Mesenchymal stem cell (in vitro differentiated cells and primary cell): Measurements from ENCODE around the gene TGM1.
A peak's percentile ranks its signal among the peaks of the same experiment; 100 is the strongest.
"Not testable (repeated sequence)": the region's sequence is repeated elsewhere in the genome, so short reads cannot be mapped to it uniquely, and the experiment has no call there.

Experiments used
- DNase-seq: peaks from one replicate; pipeline ENCODE4 v3.0.0-alpha.2; 2013
- H2AFZ ChIP-seq: one replicate; pipeline ENCODE4 v1.6.1; 2013; ENCODE audit warnings: low read depth, mild to moderate bottlenecking, control low read depth, inconsistent platforms, low read length, moderate library complexity
- H2AK5ac ChIP-seq: 2 replicates; pipeline ENCODE4 v1.6.1; 2013; ENCODE audit warnings: low read length, moderate library complexity, mild to moderate bottlenecking, inconsistent platforms; ENCODE audit not compliant: severe bottlenecking
- H2BK120ac ChIP-seq: one replicate; pipeline ENCODE4 v1.6.1; 2013; ENCODE audit warnings: low read depth, mild to moderate bottlenecking, inconsistent platforms, low read length, moderate library complexity
- H2BK12ac ChIP-seq, 2 experiments: one replicate each; pipeline ENCODE4 v1.6.1; 2013; ENCODE audit warnings: inconsistent platforms in 2 of 2, low read length in 2 of 2, mild to moderate bottlenecking in 2 of 2, moderate library complexity in 2 of 2, control low read depth in 1 of 2
- H2BK15ac ChIP-seq: one replicate; pipeline ENCODE4 v1.6.1; 2013; ENCODE audit warnings: mild to moderate bottlenecking, low read depth, inconsistent platforms; ENCODE audit not compliant: poor library complexity, severe bottlenecking
- H2BK5ac ChIP-seq: 2 replicates; pipeline ENCODE4 v1.6.1; 2013; ENCODE audit warnings: low read depth, mild to moderate bottlenecking, low read length, control low read depth, inconsistent platforms; ENCODE audit not compliant: poor library complexity, severe bottlenecking
- H3K14ac ChIP-seq, 2 experiments: one replicate each; pipeline ENCODE4 v1.6.1; 2013; ENCODE audit warnings: inconsistent platforms in 2 of 2, low read length in 2 of 2, control low read depth in 1 of 2, mild to moderate bottlenecking in 1 of 2, moderate library complexity in 1 of 2
- H3K18ac ChIP-seq, 2 experiments: one replicate each; pipeline ENCODE4 v1.6.1; 2013; ENCODE audit warnings: inconsistent platforms in 2 of 2, low read length in 2 of 2, control low read depth in 1 of 2, low read depth in 1 of 2, mild to moderate bottlenecking in 1 of 2
- H3K23ac ChIP-seq, 2 experiments: one replicate each; pipeline ENCODE4 v1.6.1; 2013; ENCODE audit warnings: inconsistent platforms in 2 of 2, low read length in 2 of 2, mild to moderate bottlenecking in 2 of 2, moderate library complexity in 2 of 2, control low read depth in 1 of 2
- H3K27ac ChIP-seq: 2 replicates; pipeline ENCODE4 v1.5.1; 2013; ENCODE audit warnings: mild to moderate bottlenecking, moderate library complexity, low read length, control low read depth, inconsistent platforms; ENCODE audit not compliant: poor library complexity, severe bottlenecking
- H3K27me3 ChIP-seq, 2 experiments: 2 replicates each; pipeline versions ENCODE4 v1.6.1 to v1.7.0; 2013; ENCODE audit warnings: low read length in 2 of 2, mild to moderate bottlenecking in 2 of 2, moderate library complexity in 2 of 2, control low read depth in 1 of 2, inconsistent platforms in 1 of 2; ENCODE audit not compliant: control insufficient read depth in 1 of 2, insufficient read depth in 1 of 2
- H3K36me3 ChIP-seq, 2 experiments: 2 replicates each; pipeline versions ENCODE4 v1.6.1 to v1.7.0; 2013; ENCODE audit warnings: low read length in 2 of 2, control low read depth in 1 of 2, inconsistent platforms in 1 of 2, low read depth in 1 of 2, mild to moderate bottlenecking in 1 of 2; ENCODE audit not compliant: insufficient read depth in 2 of 2, control insufficient read depth in 1 of 2
- H3K4ac ChIP-seq, 2 experiments: one replicate each; pipeline ENCODE4 v1.6.1; 2013; ENCODE audit warnings: inconsistent platforms in 2 of 2, low read length in 2 of 2, mild to moderate bottlenecking in 2 of 2, moderate library complexity in 2 of 2, control low read depth in 1 of 2, low read depth in 1 of 2
- H3K4me1 ChIP-seq: 2 replicates; pipeline ENCODE4 v1.6.1; 2013; ENCODE audit warnings: low read depth, low read length, control low read depth; ENCODE audit not compliant: control insufficient read depth, insufficient read depth
- H3K4me2 ChIP-seq: 2 replicates; pipeline ENCODE4 v1.6.1; 2013; ENCODE audit warnings: low read length, mild to moderate bottlenecking, inconsistent platforms; ENCODE audit not compliant: poor library complexity, severe bottlenecking
- H3K4me3 ChIP-seq, 2 experiments: 2 replicates each; pipeline versions ENCODE4 v1.5.1 to v1.7.0; 2013; ENCODE audit warnings: low read length in 2 of 2, mild to moderate bottlenecking in 2 of 2, control low read depth in 1 of 2, low read depth in 1 of 2; ENCODE audit not compliant: insufficient read depth in 1 of 2
- H3K79me1 ChIP-seq: replicated peaks from 2 replicates; pipeline ENCODE4 v1.6.1; 2013; ENCODE audit warnings: mild to moderate bottlenecking, control low read depth, low read length, inconsistent platforms; ENCODE audit not compliant: poor library complexity, severe bottlenecking
- H3K9ac ChIP-seq: 2 replicates; pipeline ENCODE4 v1.7.0; 2013; ENCODE audit warnings: mild to moderate bottlenecking, low read length, moderate library complexity
- H3K9me3 ChIP-seq: 2 replicates; pipeline ENCODE4 v1.7.0; 2013; ENCODE audit warnings: mild to moderate bottlenecking, low read length; ENCODE audit not compliant: control insufficient read depth
- H4K8ac ChIP-seq: one replicate; pipeline ENCODE4 v1.6.1; 2013; ENCODE audit warnings: inconsistent platforms, mild to moderate bottlenecking, low read length, moderate library complexity
- H4K91ac ChIP-seq: one replicate; pipeline ENCODE4 v1.6.1; 2013; ENCODE audit warnings: mild to moderate bottlenecking, low read length, inconsistent platforms
- WGBS: methylation state at CpG from one replicate; pipeline ENCODE4 v1.1.7; 2013; ENCODE audit warnings: mixed read lengths; 5-methylcytosine and 5-hydroxymethylcytosine counted together

TGM1 gene

GRCh38 chr14:24228902-24229301, 34.1 kb downstream of the TGM1 start:
- Histone ChIP-seq H2BK15ac (no peak overlapping the region), H3K36me3 (peaks cover 9 to 38% of the 10 kb centered on the region in 2 experiments), H2BK5ac (no peak overlapping the region), H3K4me2 (no peak overlapping the region), H2BK12ac (no peak overlapping the region), H3K4me3 (no peak overlapping the region), H2AK5ac (no peak overlapping the region), H3K23ac (no peak overlapping the region), H3K14ac (no peak overlapping the region), H3K79me1 (peaks cover 5% of the 10 kb centered on the region), H3K4me1 (peaks cover 14% of the 10 kb centered on the region), H4K91ac (no peak overlapping the region), H2AFZ (no peak overlapping the region), H3K27me3 (no peaks in the 10 kb centered on the region), H3K4ac (no peak overlapping the region), H3K18ac (no peak overlapping the region), H3K9me3 (no peaks in the 10 kb centered on the region), H2BK120ac (no peak overlapping the region), H3K9ac (no peak overlapping the region), H4K8ac (no peak overlapping the region), H3K27ac (no peak overlapping the region)
- DNase-seq, result no peak
- 55% methylated on average over 1 of the region's 1 CpG for WGBS

GRCh38 chr14:24226473-24226872, 36.5 kb downstream of the TGM1 start:
- Histone ChIP-seq H2AFZ (no peak overlapping the region), H4K91ac (no peak overlapping the region), H2BK120ac (no peak overlapping the region), H3K4ac (no peak overlapping the region), H2BK5ac (no peak overlapping the region), H3K4me2 (no peak overlapping the region), H4K8ac (no peak overlapping the region), H3K23ac (no peak overlapping the region), H2BK12ac (no peak overlapping the region), H3K27me3 (no peaks in the 10 kb centered on the region), H3K18ac (no peak overlapping the region), H3K4me3 (no peak overlapping the region), H3K79me1 (peaks cover 3% of the 10 kb centered on the region), H3K14ac (no peak overlapping the region), H2AK5ac (no peak overlapping the region), H3K9me3 (no peaks in the 10 kb centered on the region), H2BK15ac (no peak overlapping the region), H3K27ac (no peak overlapping the region), H3K9ac (no peak overlapping the region), H3K36me3 (peaks cover 9 to 38% of the 10 kb centered on the region in 2 experiments), H3K4me1 (peaks cover 8% of the 10 kb centered on the region)
- DNase-seq, result no peak
- no CpG with 5 or more reads among the region's 1 CpG for WGBS

- no peak overlapping the region for H3K4me3 ChIP-seq
- no peak overlapping the region for H3K23ac ChIP-seq
- H3K4me2 ChIP-seq, result no peak overlapping the region
- DNase-seq, result peak; percentile 40
- H2BK12ac ChIP-seq, result no peak overlapping the region
- no peaks in the 10 kb centered on the region for H3K9me3 ChIP-seq
- H4K8ac ChIP-seq, result no peak overlapping the region
- 45% methylated on average over 7 of the region's 7 CpGs for WGBS
- H4K91ac ChIP-seq, result no peak overlapping the region
- H2BK5ac ChIP-seq, result no peak overlapping the region
- H2AK5ac ChIP-seq, result no peak overlapping the region
- H3K27me3 ChIP-seq, result no peaks in the 10 kb centered on the region
- H3K4ac ChIP-seq, result no peak overlapping the region
- H2AFZ ChIP-seq, result no peak overlapping the region
- H3K36me3 ChIP-seq, result peaks cover 9 to 37% of the 10 kb centered on the region in 2 experiments
- peaks cover 5% of the 10 kb centered on the region for H3K4me1 ChIP-seq
- H2BK15ac ChIP-seq, result no peak overlapping the region
- H3K9ac ChIP-seq, result peak overlapping the region; percentile 1
- H3K79me1 ChIP-seq, result peaks cover 3% of the 10 kb centered on the region
- peak overlapping the region; percentile 74 for H3K27ac ChIP-seq
- no peak overlapping the region for H3K18ac ChIP-seq
- H2BK120ac ChIP-seq, result no peak overlapping the region
- no peak overlapping the region for H3K14ac ChIP-seq
These were observed 38.3 kb downstream of the TGM1 start for GRCh38 chr14:24224618-24225071.

DNA sequence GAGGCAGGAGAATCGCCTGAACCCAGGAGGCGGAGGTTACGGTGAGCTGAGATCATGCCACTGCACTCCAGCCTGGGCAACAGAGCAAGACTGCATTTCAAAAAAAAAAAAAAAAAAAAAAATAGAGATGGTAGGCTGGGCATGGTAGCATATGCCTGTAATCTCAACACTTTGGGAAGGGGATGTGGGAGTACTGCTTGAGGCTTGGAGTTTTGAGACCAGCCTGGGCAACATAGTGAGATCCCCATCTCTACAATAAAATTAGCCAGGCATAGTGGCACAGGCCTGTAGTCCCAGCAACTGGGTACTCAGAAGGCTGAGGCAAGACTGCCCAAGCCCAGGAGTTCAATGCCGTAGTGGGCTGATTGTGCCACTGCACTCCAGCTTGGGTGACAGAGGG, 40.0 kb downstream of the TGM1 start:
- H3K27me3 ChIP-seq, H3K4me3 ChIP-seq, H3K4me2 ChIP-seq, H3K9ac ChIP-seq, H3K27ac ChIP-seq, H3K79me1 ChIP-seq, H3K4me1 ChIP-seq, H3K23ac ChIP-seq, H4K8ac ChIP-seq, H3K9me3 ChIP-seq, H3K4ac ChIP-seq, H2AK5ac ChIP-seq, H2BK15ac ChIP-seq, H3K18ac ChIP-seq, H2BK120ac ChIP-seq, H3K14ac ChIP-seq, DNase-seq, H2AFZ ChIP-seq, H2BK5ac ChIP-seq, H2BK12ac ChIP-seq, H4K91ac ChIP-seq: not testable (repeated sequence)
- peaks cover 8 to 36% of the 10 kb centered on the region in 2 experiments for H3K36me3 ChIP-seq
- 92% methylated on average over 3 of the region's 4 CpGs for WGBS
